ENCODE data around the gene ZRANB2. TPM values are rescaled to one million over a fixed set of nuclear protein-coding genes. Genes with fewer than 3 reads are reported as not detected.

ZRANB2 gene
- total and polyA plus RNA-seq, 4 donors = 12.7 to 44.3 (median 30.2) TPM

- no peak for DNase-seq (ENCODE audit: low spot score)
- Histone ChIP-seq H3K27me3 (ENCODE audit: control insufficient read depth in 4 of 4, insufficient read depth in 4 of 4, low read length in 3 of 4) (peaks cover 0 to 3% (median 0%) of the 10 kb centered on the region in 4 donors), H3K36me3 (ENCODE audit: control insufficient read depth in 4 of 4, insufficient read depth in 3 of 4, low read depth in 1 of 4, low read length in 3 of 4) (no peaks in the 10 kb centered on the region), H3K9me3 (ENCODE audit: control insufficient read depth in 4 of 4, low read length in 3 of 4) (no peaks in the 10 kb centered on the region), H3K27ac (ENCODE audit: low read depth in 1 of 2, low read length in 2 of 2) (no peak overlapping the region), H3K4me3 (ENCODE audit: low read depth in 1 of 3, low read length in 3 of 3) (no peak overlapping the region), H3K4me1 (ENCODE audit: control insufficient read depth in 4 of 4, insufficient read depth in 4 of 4, low read length in 3 of 4) (no peaks in the 10 kb centered on the region), H3K9ac (ENCODE audit: low read depth in 1 of 2, low read length in 2 of 2) (no peak overlapping the region)
- TF ChIP-seq FOXA1 (IDR thresholded peaks at IDR 0.05) (no peak), CTCF (IDR thresholded peaks at IDR 0.05; ENCODE audit: low read depth, low read length, missing input control) (no peak), REST (IDR thresholded peaks at IDR 0.05) (no peak), ATF3 (IDR thresholded peaks at IDR 0.05) (no peak), TAF1 (conservative IDR thresholded peaks at IDR 0.05) (no peak), NR2F2 (IDR thresholded peaks at IDR 0.05) (no peak), FOXA2 (IDR thresholded peaks at IDR 0.05) (no peak), SP1 (IDR thresholded peaks at IDR 0.05) (no peak), GABPA (IDR thresholded peaks at IDR 0.05 in 1 of 2, conservative IDR thresholded peaks at IDR 0.05 in 1 of 2) (no peak), RXRA (IDR thresholded peaks at IDR 0.05) (no peak), MAX (IDR thresholded peaks at IDR 0.05) (no peak), RAD21 (IDR thresholded peaks at IDR 0.05) (no peak), HNF4G (IDR thresholded peaks at IDR 0.05) (no peak), YY1 (IDR thresholded peaks at IDR 0.05) (no peak), EGR1 (IDR thresholded peaks at IDR 0.05; ENCODE audit: low read depth in 2 of 2) (no peak), HNF4A (conservative IDR thresholded peaks at IDR 0.05) (no peak), ZBTB33 (IDR thresholded peaks at IDR 0.05) (no peak)
These were observed 49.4 kb downstream of the ZRANB2 start for GRCh38 chr1:71031426-71031825.

- Histone ChIP-seq H3K27ac (ENCODE audit: low read depth in 1 of 2, low read length in 2 of 2) (no peak overlapping the region), H3K9ac (ENCODE audit: low read depth in 1 of 2, low read length in 2 of 2) (no peak overlapping the region), H3K36me3 (ENCODE audit: control insufficient read depth in 4 of 4, insufficient read depth in 3 of 4, low read depth in 1 of 4, low read length in 3 of 4) (no peaks in the 10 kb centered on the region), H3K9me3 (ENCODE audit: control insufficient read depth in 4 of 4, low read length in 3 of 4) (no peaks in the 10 kb centered on the region), H3K27me3 (ENCODE audit: control insufficient read depth in 4 of 4, insufficient read depth in 4 of 4, low read length in 3 of 4) (peaks cover 0 to 6% (median 0%) of the 10 kb centered on the region in 4 donors), H3K4me1 (ENCODE audit: control insufficient read depth in 4 of 4, insufficient read depth in 4 of 4, low read length in 3 of 4) (no peaks in the 10 kb centered on the region), H3K4me3 (ENCODE audit: low read depth in 1 of 3, low read length in 3 of 3) (no peak overlapping the region)
- 88% methylated on average over 1 of the region's 1 CpG for WGBS
- no peak for DNase-seq (ENCODE audit: low spot score)
- TF ChIP-seq NR2F2 (IDR thresholded peaks at IDR 0.05) (no peak), REST (IDR thresholded peaks at IDR 0.05) (no peak), SP1 (IDR thresholded peaks at IDR 0.05) (no peak), EGR1 (IDR thresholded peaks at IDR 0.05; ENCODE audit: low read depth in 2 of 2) (no peak), MAX (IDR thresholded peaks at IDR 0.05) (no peak), HNF4A (conservative IDR thresholded peaks at IDR 0.05) (no peak), FOXA1 (IDR thresholded peaks at IDR 0.05) (no peak), ATF3 (IDR thresholded peaks at IDR 0.05) (no peak), CTCF (IDR thresholded peaks at IDR 0.05; ENCODE audit: low read depth, low read length, missing input control) (no peak), YY1 (IDR thresholded peaks at IDR 0.05) (no peak), FOXA2 (IDR thresholded peaks at IDR 0.05) (no peak)
These were observed 50.8 kb downstream of the ZRANB2 start for GRCh38 chr1:71030026-71030425.

All from liver (tissue), 9 donors.